H1 (cell line): ENCODE results near the gene ETS1. TPM values are rescaled to one million over a fixed set of nuclear protein-coding genes. Genes with fewer than 3 reads are reported as not detected.

Experiments
- CTCF ChIA-PET: fragments of 300-600 bp; sonication (Branson Sonifier 250); formaldehyde crosslinking; loops from one replicate; lab custom pipeline; 2021; ENCODE audit not compliant: partially characterized antibody; lab: Charles Lee
- POLR2A ChIA-PET: fragments of 300-600 bp; sonication (Branson Sonifier 250); formaldehyde crosslinking; loops from one replicate; lab custom pipeline; 2021; ENCODE audit warnings: inconsistent platforms; ENCODE audit not compliant: partially characterized antibody; lab: Charles Lee
- DNase-seq, 2 experiments: peaks; one replicate each; pipeline versions ENCODE4 v3.0.0 to v3.0.0-alpha.2; 2010 to 2022; ENCODE audit warnings: low spot score in 2 of 2, low read depth in 1 of 2, mixed read lengths in 1 of 2
- FAIRE-seq: peaks from 2 replicates; lab custom pipeline; 2011; peaks lifted over from hg19 to GRCh38; lab: Jason Lieb, UNC
- H2AFZ ChIP-seq: 2 replicates; pipeline ENCODE4 v1.8.1; 2012; ENCODE audit warnings: low read length, inconsistent platforms
- H2AK5ac ChIP-seq: 2 replicates; pipeline ENCODE4 v1.6.1; 2013; ENCODE audit warnings: low read depth, low read length
- H2BK120ac ChIP-seq: replicated peaks from 2 replicates; pipeline ENCODE3; 2013; ENCODE audit warnings: low read depth, low read length, inconsistent platforms
- H2BK12ac ChIP-seq: 2 replicates; pipeline ENCODE4 v1.6.1; 2013; ENCODE audit warnings: low read depth, low read length
- H2BK15ac ChIP-seq: 2 replicates; pipeline ENCODE4 v1.6.1; 2013; ENCODE audit warnings: low read length
- H2BK20ac ChIP-seq: 2 replicates; pipeline ENCODE4 v1.6.1; 2013; ENCODE audit warnings: low read length
- H2BK5ac ChIP-seq: 2 replicates; pipeline ENCODE4 v1.6.1; 2013; ENCODE audit warnings: low read depth, low read length
- H3K14ac ChIP-seq: 2 replicates; pipeline ENCODE4 v1.6.1; 2013; ENCODE audit warnings: inconsistent platforms; ENCODE audit not compliant: insufficient read length
- H3K18ac ChIP-seq: 2 replicates; pipeline ENCODE4 v1.6.1; 2013; ENCODE audit warnings: low read length; ENCODE audit errors: extremely low read depth
- H3K23ac ChIP-seq: 2 replicates; pipeline ENCODE4 v1.6.1; 2013; ENCODE audit warnings: inconsistent platforms; ENCODE audit not compliant: insufficient read length
- H3K23me2 ChIP-seq: 2 replicates; pipeline ENCODE4 v1.6.1; 2013; ENCODE audit warnings: low read depth, low read length
- H3K27ac ChIP-seq: 2 replicates; pipeline ENCODE4 v1.6.1; 2011; ENCODE audit warnings: low read depth, low read length, inconsistent platforms
- H3K27me3 ChIP-seq, 4 experiments: replicated peaks in 1 of 4; 1 replicate in 1 of 4; 2 replicates in 3 of 4; pipeline versions ENCODE4 v1.6.1 to v1.8.1; 2011 to 2013; ENCODE audit warnings: low read length in 3 of 4, mild to moderate bottlenecking in 3 of 4, inconsistent platforms in 2 of 4, mixed read lengths in 2 of 4, moderate library complexity in 1 of 4; ENCODE audit not compliant: control insufficient read depth in 3 of 4, insufficient read depth in 3 of 4; ENCODE audit errors: extremely low read depth in 1 of 4
- H3K36me3 ChIP-seq, 4 experiments: 2 replicates each; pipeline versions ENCODE4 v1.6.1 to v1.8.1; 2011 to 2013; ENCODE audit warnings: mild to moderate bottlenecking in 4 of 4, low read length in 3 of 4, moderate library complexity in 2 of 4, control low read depth in 1 of 4, inconsistent platforms in 1 of 4; ENCODE audit not compliant: insufficient read depth in 4 of 4, control insufficient read depth in 2 of 4
- H3K4ac ChIP-seq: replicated peaks from 2 replicates; pipeline ENCODE3; 2013; ENCODE audit warnings: low read length, low read depth, mixed read lengths, inconsistent platforms; ENCODE audit not compliant: insufficient read length
- H3K4me1 ChIP-seq, 4 experiments: replicated peaks in 1 of 4; 1 replicate in 1 of 4; 2 replicates in 3 of 4; pipeline versions ENCODE4 v1.6.1 to v1.8.1; 2011 to 2013; ENCODE audit warnings: low read length in 3 of 4, inconsistent platforms in 2 of 4, mixed read lengths in 1 of 4; ENCODE audit not compliant: insufficient read depth in 4 of 4, control insufficient read depth in 3 of 4
- H3K4me2 ChIP-seq, 2 experiments: 2 replicates each; pipeline versions ENCODE4 v1.6.1 to v1.8.1; 2011 to 2013; ENCODE audit warnings: low read depth in 2 of 2, low read length in 2 of 2, control low read depth in 1 of 2, inconsistent platforms in 1 of 2, mild to moderate bottlenecking in 1 of 2; ENCODE audit not compliant: insufficient read depth in 1 of 2
- H3K4me3 ChIP-seq, 4 experiments: fragments of 200-600, 300-600 bp in 1 of 4; sonication (generic), shearing (Covaris generic), sonication (Bioruptor Twin) in 1 of 4; 2 replicates each; pipeline versions ENCODE4 v1.5.1 to v1.8.1; 2011 to 2016; ENCODE audit warnings: low read length in 4 of 4, low read depth in 3 of 4, control low read depth in 2 of 4, inconsistent platforms in 2 of 4, mild to moderate bottlenecking in 2 of 4, mixed read lengths in 1 of 4, moderate library complexity in 1 of 4; ENCODE audit not compliant: insufficient read depth in 2 of 4; ENCODE audit errors: extremely low read depth in 1 of 4
- H3K56ac ChIP-seq: replicated peaks from 2 replicates; pipeline ENCODE3; 2013; ENCODE audit warnings: low read depth, mild to moderate bottlenecking, mixed read lengths, low read length, inconsistent platforms; ENCODE audit not compliant: insufficient read length
- H3K79me1 ChIP-seq: 2 replicates; pipeline ENCODE4 v1.6.1; 2013; ENCODE audit warnings: low read depth, low read length, control low read depth
- H3K79me2 ChIP-seq, 2 experiments: 2 replicates each; pipeline versions ENCODE4 v1.6.1 to v1.8.1; 2012 to 2013; ENCODE audit warnings: low read length in 2 of 2, mild to moderate bottlenecking in 2 of 2, inconsistent platforms in 1 of 2; ENCODE audit not compliant: insufficient read depth in 2 of 2, control insufficient read depth in 1 of 2
- H3K9ac ChIP-seq, 4 experiments: replicated peaks in 1 of 4; 1 replicate in 1 of 4; 2 replicates in 3 of 4; pipeline versions ENCODE4 v1.6.1 to v1.8.1; 2011 to 2013; ENCODE audit warnings: low read depth in 3 of 4, low read length in 3 of 4, control low read depth in 2 of 4, mild to moderate bottlenecking in 2 of 4, moderate library complexity in 2 of 4, inconsistent platforms in 1 of 4; ENCODE audit errors: extremely low read depth in 1 of 4
- H3K9me3 ChIP-seq, 2 experiments: 2 replicates each; pipeline versions ENCODE4 v1.6.1 to v1.8.1; 2012 to 2013; ENCODE audit warnings: mild to moderate bottlenecking in 2 of 2, moderate library complexity in 2 of 2, control low read depth in 1 of 2, inconsistent platforms in 1 of 2, low read depth in 1 of 2, low read length in 1 of 2, mixed read lengths in 1 of 2; ENCODE audit not compliant: insufficient read depth in 2 of 2
- H4K20me1 ChIP-seq, 2 experiments: replicated peaks in 1 of 2; 2 replicates each; pipeline versions ENCODE3 to v1.8.1; 2011 to 2013; ENCODE audit warnings: inconsistent platforms in 2 of 2, low read length in 2 of 2, mild to moderate bottlenecking in 1 of 2; ENCODE audit not compliant: insufficient read depth in 2 of 2, control insufficient read depth in 1 of 2
- H4K5ac ChIP-seq: 2 replicates; pipeline ENCODE4 v1.6.1; 2013; ENCODE audit warnings: low read length, low read depth, mixed read lengths, inconsistent platforms; ENCODE audit not compliant: insufficient read length
- H4K8ac ChIP-seq: 2 replicates; pipeline ENCODE4 v1.8.0; 2013; ENCODE audit warnings: mild to moderate bottlenecking, moderate library complexity, low read length, inconsistent platforms; ENCODE audit not compliant: insufficient read depth; ENCODE audit errors: extremely low read depth
- H4K91ac ChIP-seq: replicated peaks from 2 replicates; pipeline ENCODE3; 2013; ENCODE audit warnings: low read length, mixed read lengths, inconsistent platforms; ENCODE audit not compliant: insufficient read length
- BCL11A ChIP-seq, 2 experiments: IDR thresholded peaks; one replicate each; pipeline ENCODE4 v1.6.1; 2011; ENCODE audit warnings: low read depth in 2 of 2, low read length in 2 of 2, mild to moderate bottlenecking in 2 of 2
- CEBPB ChIP-seq: IDR thresholded peaks from 2 replicates; pipeline ENCODE4 v1.6.1; 2012; ENCODE audit warnings: low read depth, low read length
- POLR2A ChIP-seq, 2 experiments: IDR thresholded peaks; 1 replicate in 1 of 2; 2 replicates in 1 of 2; pipeline ENCODE4 v1.6.1; 2011; ENCODE audit warnings: low read depth in 2 of 2, low read length in 2 of 2, mild to moderate bottlenecking in 2 of 2; ENCODE audit errors: control extremely low read depth in 1 of 2
- SUZ12 ChIP-seq: fragments of 200-600 bp; sonication (generic); IDR thresholded peaks from 2 replicates; pipeline ENCODE4 v1.6.1; 2012; ENCODE audit warnings: mild to moderate bottlenecking, inconsistent platforms, low read length, moderate library complexity, mixed read lengths
- WGBS, 2 experiments: shearing (Covaris generic) in 1 of 2; methylation state at CpG; one replicate each; pipeline versions ENCODE4 v1.1.6 to v1.1.7; 2013 to 2015; ENCODE audit warnings: low lambda C conversion rate in 2 of 2, mixed read lengths in 2 of 2, inconsistent platforms in 1 of 2, low coverage in 1 of 2, missing lambda C conversion rate in 1 of 2; ENCODE audit not compliant: insufficient replicate concordance in 2 of 2, insufficient coverage in 1 of 2, insufficient read length in 1 of 2; ENCODE audit errors: extremely low coverage in 1 of 2, missing lambda C conversion rate in 1 of 2; 5-methylcytosine and 5-hydroxymethylcytosine counted together
- polyA plus RNA-seq, 7 experiments: library from polyadenylated mRNA; depleted of rRNA in 3 of 7; stranded (reverse) in 5 of 7; unstranded in 2 of 7; fragments of >200 nt in 5 of 7; fragments of 200-250 nt in 2 of 7; gene quantifications; 1 replicate in 5 of 7; 2 replicates in 1 of 7; 4 replicates in 1 of 7; pipeline versions ENCODE4 v1.2.1 to v1.2.3, GENCODE V29; 2011 to 2013; ENCODE audit warnings: missing spikeins in 2 of 7, mixed read lengths in 2 of 7
- total RNA-seq: library from RNA; stranded (reverse); fragmentation: NEBNext Ultra II Directional; extraction: Animal tissue kit (Norgen Biotek cat#: 25700); gene quantifications from 2 replicates; pipeline ENCODE4 v1.2.1, GENCODE V29; 2021

Gene ETS1
- total and polyA plus RNA-seq, 2 of the 8 experiments (the other 6 are each of a cell fraction or from before 2014, with no cell fraction given): 10.0 to 35.3 TPM

DNA sequence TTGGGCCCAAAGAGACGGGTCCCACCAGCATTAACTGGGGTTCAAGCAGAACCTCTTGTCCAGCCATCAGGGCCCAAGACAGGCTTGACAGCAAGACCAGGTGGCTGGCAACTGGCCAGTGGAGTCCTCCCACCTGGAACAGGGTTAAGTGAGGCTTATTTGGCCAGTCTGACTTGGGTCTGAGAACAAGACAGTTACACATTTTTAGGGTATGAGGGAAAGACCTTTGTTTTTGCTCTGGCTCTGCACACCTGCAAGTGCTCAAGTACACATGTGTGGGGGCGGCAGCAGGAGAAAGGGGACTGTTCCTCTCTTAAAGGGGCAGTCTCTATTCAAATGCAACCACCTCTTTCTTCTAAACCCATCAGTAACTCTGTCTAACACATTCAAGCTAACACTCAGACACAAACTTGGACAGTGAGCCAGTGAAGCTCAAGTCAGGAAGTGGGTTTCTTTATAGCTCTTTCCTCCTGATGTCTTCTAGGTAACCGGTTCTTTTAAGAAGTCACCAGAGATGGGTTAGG lies 116.2 kb downstream of the ETS1 start:
- Histone ChIP-seq H3K23me2 (no peaks in the 10 kb centered on the region), H3K4me2 (no peak overlapping the region), H3K4me3 (no peak overlapping the region), H3K9ac (no peak overlapping the region), H2AFZ (no peak overlapping the region), H2BK12ac (no peak overlapping the region), H2BK15ac (no peak overlapping the region), H2BK120ac (no peak overlapping the region), H4K20me1 (peaks cover 0 to 2% of the 10 kb centered on the region in 2 experiments), H4K8ac (no peak overlapping the region), H3K4ac (no peak overlapping the region), H3K18ac (no peak overlapping the region), H3K27ac (no peak overlapping the region), H2BK20ac (no peak overlapping the region), H2AK5ac (no peak overlapping the region), H2BK5ac (no peak overlapping the region), H3K14ac (no peak overlapping the region), H3K36me3 (peaks cover 0 to 4% (median 0%) of the 10 kb centered on the region in 4 experiments; a peak in 1 of 8 replicates), H3K27me3 (no peaks in the 10 kb centered on the region), H3K79me1 (no peaks in the 10 kb centered on the region), H3K79me2 (no peaks in the 10 kb centered on the region), H3K4me1 (peaks cover 0 to 3% (median 2%) of the 10 kb centered on the region in 4 experiments; a peak in 2 of 7 replicates), H4K5ac (no peak overlapping the region), H3K9me3 (no peaks in the 10 kb centered on the region), H3K56ac (no peak overlapping the region), H3K23ac (no peak overlapping the region), H4K91ac (no peak overlapping the region)
- 92% methylated on average over 3 of the region's 3 CpGs; no CpG with 5 or more reads in 1 of the 2 experiments for WGBS, 2 experiments
- TF ChIP-seq POLR2A (IDR thresholded peaks at IDR 0.05; ENCODE audit: control extremely low read depth in 1 of 2, low read depth in 2 of 2, low read length in 2 of 2) (no peak), SUZ12 (no peak), BCL11A (IDR thresholded peaks at IDR 0.05; ENCODE audit: low read depth in 2 of 2, low read length in 2 of 2) (no peak), CEBPB (no peak)
- ChIA-PET CTCF (no interaction called here), POLR2A (no interaction called here)
- DNase-seq (no peak), FAIRE-seq (no peak)
